Cardiac muscle cell (in vitro differentiated cells and primary cell): ENCODE data around the gene GOLGA6C. TPM values are rescaled to one million over a fixed set of nuclear protein-coding genes. Genes with fewer than 3 reads are reported as not detected.
A peak's percentile ranks its signal among the peaks of the same experiment; 100 is the strongest.
"Not testable (repeated sequence)": the region's sequence is repeated elsewhere in the genome, so short reads cannot be mapped to it uniquely, and the experiment has no call there.

Experiments used
- DNase-seq, 2 donors: peaks; one replicate each; pipeline versions ENCODE4 v3.0.0 to v3.0.0-alpha.2; 2010 to 2017; ENCODE audit warnings: low read depth in 1 of 2, low spot score in 1 of 2
- H3K27ac ChIP-seq: fragments of 200-600 bp; sonication (generic); 2 replicates; pipeline ENCODE4 v1.5.1; 2016
- H3K27me3 ChIP-seq: fragments of 200-600 bp; sonication (generic); 2 replicates; pipeline ENCODE4 v1.6.0; 2016; ENCODE audit warnings: control low read depth
- H3K36me3 ChIP-seq: fragments of 200-600 bp; sonication (generic); 2 replicates; pipeline ENCODE4 v1.5.1; 2016; ENCODE audit warnings: control low read depth
- H3K4me1 ChIP-seq: fragments of 200-600 bp; sonication (generic); 2 replicates; pipeline ENCODE4 v1.8.1; 2017; ENCODE audit warnings: low read depth, mild to moderate bottlenecking, mixed run types
- H3K4me3 ChIP-seq: fragments of 200-600 bp; sonication (generic); 2 replicates; pipeline ENCODE4 v1.5.1; 2016; ENCODE audit warnings: mild to moderate bottlenecking
- H3K9me3 ChIP-seq: fragments of 200-600 bp; sonication (generic); 2 replicates; pipeline ENCODE4 v1.5.1; 2017; ENCODE audit warnings: low read depth, mild to moderate bottlenecking, control low read depth
- CTCF ChIP-seq: IDR thresholded peaks from 2 replicates; pipeline ENCODE4 v1.5.1; 2012; ENCODE audit warnings: low read depth, mild to moderate bottlenecking, low read length
- polyA plus RNA-seq: library from polyadenylated mRNA; unstranded; fragments of >200 nt; fragmentation: Nextera tagmentation; extraction: Ambion mirVana; gene quantifications from 2 replicates; pipeline ENCODE4 v1.2.1, GENCODE V29; 2016
- total RNA-seq: library from RNA; depleted of rRNA; stranded (reverse); fragments of >200 nt; gene quantifications from 2 replicates; pipeline ENCODE4 v1.2.3, GENCODE V29; 2016

GOLGA6C gene, protein sequence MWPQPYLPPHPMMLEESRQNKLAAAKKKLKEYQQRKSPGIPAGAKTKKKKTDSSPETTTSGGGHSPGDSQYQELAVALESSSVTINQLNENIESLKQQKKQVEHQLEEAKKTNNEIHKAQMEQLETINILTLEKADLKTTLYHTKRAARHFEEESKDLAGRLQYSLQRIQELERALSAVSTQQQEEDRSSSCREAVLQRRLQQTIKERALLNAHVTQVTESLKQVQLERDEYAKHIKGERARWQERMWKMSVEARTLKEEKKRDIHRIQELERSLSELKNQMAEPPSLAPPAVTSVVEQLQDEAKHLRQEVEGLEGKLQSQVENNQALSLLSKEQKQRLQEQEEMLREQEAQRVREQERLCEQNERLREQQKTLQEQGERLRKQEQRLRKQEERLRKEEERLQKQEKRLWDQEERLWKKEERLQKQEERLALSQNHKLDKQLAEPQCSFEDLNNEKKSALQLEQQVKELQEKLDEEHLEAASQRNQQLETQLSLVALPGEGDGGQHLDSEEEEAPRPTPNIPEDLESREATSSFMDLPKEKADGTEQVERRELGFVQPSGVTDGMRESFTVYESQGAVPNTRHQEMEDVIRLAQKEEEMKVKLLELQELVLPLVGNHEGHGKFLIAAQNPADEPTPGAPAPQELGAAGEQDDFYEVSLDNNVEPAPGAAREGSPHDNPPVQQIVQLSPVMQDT
- 0.07 and 0.09 TPM in 2 replicates for total RNA-seq
- not detected in 2 replicates for polyA plus RNA-seq

DNA sequence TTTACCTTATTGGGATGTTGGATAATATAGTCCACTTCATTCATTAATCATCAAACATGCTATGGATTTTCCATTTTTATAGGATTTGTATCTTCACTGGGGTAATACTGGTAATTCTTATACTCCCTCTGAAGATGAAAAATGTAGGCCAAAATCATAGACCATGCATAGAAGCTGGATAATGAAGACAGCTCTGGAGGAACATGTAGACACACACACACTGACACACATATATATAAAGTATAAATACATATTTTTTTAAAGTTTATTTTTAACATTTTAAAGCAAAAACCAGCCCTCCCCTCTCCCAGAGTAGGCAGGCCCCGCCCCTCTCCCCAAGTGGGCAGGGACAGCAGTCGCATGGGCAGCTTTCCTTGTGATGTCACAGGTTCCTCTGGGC, at the start of gene GOLGA6C:
GOLGA6C (plus strand) TSS at position 301 of the 400 bp plus-strand sequence. CDS start 265 bp downstream, outside the sequence.
- not testable (repeated sequence) for H3K4me3 ChIP-seq, H3K9me3 ChIP-seq, H3K27ac ChIP-seq, H3K36me3 ChIP-seq, H3K27me3 ChIP-seq, DNase-seq, H3K4me1 ChIP-seq

DNA sequence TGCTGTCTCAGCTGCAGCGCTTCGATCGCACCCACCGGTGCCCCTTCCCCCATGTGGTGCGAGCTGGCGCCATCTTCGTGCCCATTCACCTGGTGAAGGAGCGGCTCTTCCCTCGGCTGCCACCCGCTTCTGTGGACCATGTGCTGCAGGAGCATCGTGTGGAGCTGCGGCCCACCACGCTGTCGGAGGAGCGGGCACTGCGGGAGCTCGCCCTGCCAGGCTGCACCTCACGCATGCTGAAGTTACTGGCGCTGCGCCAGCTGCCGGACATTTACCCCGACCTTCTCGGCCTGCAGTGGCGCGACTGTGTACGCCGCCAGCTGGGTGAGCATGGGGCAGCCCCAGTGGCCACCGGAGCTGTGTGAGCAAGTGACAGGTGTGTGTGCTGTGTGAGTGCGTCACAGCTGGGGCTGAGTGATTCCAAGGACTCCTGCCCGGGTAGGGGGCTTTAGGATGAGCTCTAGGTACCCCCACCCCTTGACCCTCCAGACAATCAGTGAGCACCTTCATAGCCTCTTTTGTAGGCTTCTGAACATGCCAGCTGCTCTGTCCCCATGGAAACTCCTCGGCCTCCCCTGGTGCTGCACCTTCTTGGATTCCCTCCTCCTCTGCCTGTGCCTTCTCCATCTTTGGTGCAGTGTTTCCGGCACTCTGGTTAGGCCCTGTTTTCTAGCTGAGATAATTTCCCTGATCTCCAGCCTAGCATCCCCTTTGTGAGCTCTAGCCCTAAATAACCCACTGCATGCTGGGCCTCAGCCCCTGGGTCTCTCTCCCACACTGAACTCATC, 49.4 kb upstream of the GOLGA6C start:
- Histone ChIP-seq H3K27ac (no peak overlapping the region), H3K4me1 (peaks cover under 1% of the 10 kb centered on the region), H3K9me3 (no peaks in the 10 kb centered on the region), H3K27me3 (no peaks in the 10 kb centered on the region), H3K4me3 (no peak overlapping the region), H3K36me3 (peaks cover 11% of the 10 kb centered on the region)
- TF ChIP-seq CTCF: no peak
- no peak for DNase-seq

DNA sequence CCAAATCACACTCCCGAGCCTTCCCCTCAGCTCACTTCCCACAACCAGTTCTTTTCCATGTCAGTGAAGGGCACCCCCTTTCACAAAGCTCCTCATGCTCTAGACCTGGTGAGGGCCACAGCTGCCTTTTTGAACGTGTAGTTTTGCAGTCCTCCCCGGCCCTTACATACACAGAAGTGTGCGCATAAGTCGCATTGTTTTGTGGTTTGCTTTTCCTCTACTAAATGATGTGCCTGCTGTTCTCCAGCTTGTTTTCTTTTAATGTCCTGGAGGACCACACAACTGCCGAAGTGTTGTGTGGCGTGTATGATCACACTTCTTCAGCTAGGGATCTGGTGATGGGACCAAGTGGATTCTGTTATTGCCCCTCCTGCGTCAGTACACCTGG, 48.9 kb upstream of the GOLGA6C start:
- H3K9me3 ChIP-seq: no peaks in the 10 kb centered on the region
- no peak for DNase-seq
- no peak overlapping the region for H3K4me3 ChIP-seq
- peaks cover 11% of the 10 kb centered on the region for H3K36me3 ChIP-seq
- no peaks in the 10 kb centered on the region for H3K27me3 ChIP-seq
- no peaks in the 10 kb centered on the region for H3K4me1 ChIP-seq
- no peak for TF ChIP-seq CTCF
- H3K27ac ChIP-seq: no peak overlapping the region

DNA sequence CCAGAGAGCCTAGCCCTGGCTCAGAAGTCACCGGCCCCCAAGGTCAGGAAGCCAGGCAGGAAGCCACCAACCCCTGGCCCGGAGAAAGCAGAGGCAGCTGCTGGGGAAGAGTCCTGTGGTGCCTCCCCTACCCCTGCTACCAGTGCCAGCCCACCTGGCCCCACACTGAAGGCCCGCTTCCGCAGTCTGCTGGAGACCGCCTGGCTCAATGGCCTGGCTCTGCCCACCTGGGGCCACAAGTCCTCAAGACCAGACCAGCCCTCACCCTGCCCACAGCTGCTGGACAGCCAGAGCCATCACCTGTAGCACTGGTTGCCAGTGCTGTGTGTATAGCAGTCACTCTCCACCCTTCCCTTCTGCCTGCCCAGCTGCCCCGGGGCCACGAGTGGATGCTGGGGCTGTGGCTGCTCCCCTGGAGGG, 47.3 kb upstream of the GOLGA6C start:
- no peak for TF ChIP-seq CTCF
- Histone ChIP-seq H3K36me3 (peaks cover 11% of the 10 kb centered on the region), H3K9me3 (no peaks in the 10 kb centered on the region)

GRCh38 chr15:75211436-75212199, 46.5 kb upstream of the GOLGA6C start:
- Histone ChIP-seq H3K27me3 (no peaks in the 10 kb centered on the region), H3K4me3 (no peak overlapping the region), H3K36me3 (peaks cover 11% of the 10 kb centered on the region), H3K4me1 (no peaks in the 10 kb centered on the region), H3K27ac (no peak overlapping the region), H3K9me3 (no peaks in the 10 kb centered on the region)
- peak in 1 of 2 donors; percentile 14 for DNase-seq
- TF ChIP-seq CTCF: no peak

More for the DNA sequence above, 47.3 kb upstream of the GOLGA6C start:
- no peak overlapping the region for H3K4me3 ChIP-seq
- no peaks in the 10 kb centered on the region for H3K4me1 ChIP-seq
- no peaks in the 10 kb centered on the region for H3K27me3 ChIP-seq
- no peak overlapping the region for H3K27ac ChIP-seq
- no peak for DNase-seq
